HFFc6 (cell line): ENCODE measurements around the gene SCLY. TPM values are rescaled to one million over a fixed set of nuclear protein-coding genes. Genes with fewer than 3 reads are reported as not detected.

Experiments
- DNase-seq: peaks from one replicate; pipeline ENCODE4 v3.0.0-alpha.2; 2018
- H3K27ac Mint-ChIP-seq: 2 replicates; pipeline ENCODE4 v1.8.0; 2020; ENCODE audit warnings: mild to moderate bottlenecking, mixed read lengths
- H3K27me3 Mint-ChIP-seq: 2 replicates; pipeline ENCODE4 v1.8.0; 2021; ENCODE audit warnings: mild to moderate bottlenecking, moderate library complexity, mixed read lengths; ENCODE audit not compliant: insufficient read depth
- H3K36me3 Mint-ChIP-seq: 2 replicates; pipeline ENCODE4 v1.8.0; 2021; ENCODE audit warnings: low read depth, mixed read lengths
- H3K4me1 Mint-ChIP-seq: 2 replicates; pipeline ENCODE4 v1.8.0; 2020; ENCODE audit warnings: low read depth, mixed read lengths
- H3K4me3 Mint-ChIP-seq: 2 replicates; pipeline ENCODE4 v1.8.0; 2020; ENCODE audit warnings: mild to moderate bottlenecking, moderate library complexity, mixed read lengths
- H3K9me3 Mint-ChIP-seq: 2 replicates; pipeline ENCODE4 v1.8.0; 2020; ENCODE audit warnings: mild to moderate bottlenecking, mixed read lengths
- total RNA-seq, 6 experiments: library from RNA; stranded (reverse); fragmentation: NEBNext Ultra II Directional; extraction: Animal tissue kit (Norgen Biotek cat#: 25700); gene quantifications; 2 replicates in 1 of 6; 3 replicates in 5 of 6; pipeline ENCODE4 v1.2.3, GENCODE V29; 2021
- TF ChIP-seq, protein P1 (sequence below): fragments of 200-600 bp; sonication (generic); IDR thresholded peaks from 2 replicates; pipeline ENCODE4 v1.5.0; 2021; ENCODE audit warnings: antibody characterized with exemption, mild to moderate bottlenecking

The SCLY gene
- total RNA-seq, 6 experiments from 2014 or later = 11.3 to 16.4 (median 12.3) TPM

DNA sequence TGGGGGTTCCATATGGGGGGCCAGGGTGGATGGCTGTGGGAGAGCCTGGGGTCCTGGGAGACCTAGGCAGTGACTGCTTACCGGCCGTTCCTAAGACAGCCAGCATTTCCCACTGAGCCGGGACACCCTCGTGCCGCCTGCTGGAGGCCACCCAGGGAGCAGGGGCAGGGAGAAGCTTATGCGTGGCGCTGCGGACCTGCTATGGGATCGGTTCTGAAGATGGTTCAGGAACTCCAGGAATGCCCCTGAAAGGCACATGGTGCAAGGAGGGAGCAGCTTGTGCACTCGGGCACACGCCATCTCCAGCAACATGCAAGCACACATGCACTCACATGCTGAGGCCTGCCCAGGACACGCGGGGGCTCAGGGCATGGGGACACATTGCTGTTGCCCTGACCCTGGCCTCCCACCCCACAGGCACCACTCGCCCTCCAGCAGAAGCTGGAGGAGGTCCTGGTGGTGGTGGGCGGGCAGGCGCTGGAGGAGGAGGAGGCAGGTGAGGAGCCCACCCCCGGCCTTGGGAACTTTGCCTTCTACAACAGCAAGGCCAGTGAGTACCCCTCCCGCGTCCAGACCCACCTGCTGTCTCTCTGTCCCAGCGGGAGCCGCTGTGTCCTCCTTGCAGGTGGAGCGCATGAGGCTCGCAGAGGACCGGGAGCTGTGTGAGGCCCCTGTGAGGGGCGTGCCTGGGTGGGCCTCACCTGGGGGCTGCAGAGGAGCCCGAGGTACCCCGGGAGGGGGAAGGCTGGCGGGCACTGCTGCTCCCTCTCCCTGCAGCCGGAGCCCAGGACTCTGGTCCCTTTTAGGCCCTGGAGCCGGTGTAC is 81.8 kb downstream of the SCLY start:
- H3K27ac Mint-ChIP-seq = no peak overlapping the region
- no peak for DNase-seq
- H3K4me3 Mint-ChIP-seq = no peak overlapping the region
- H3K36me3 Mint-ChIP-seq = no peaks in the 10 kb centered on the region
- TF ChIP-seq, protein P1, sequence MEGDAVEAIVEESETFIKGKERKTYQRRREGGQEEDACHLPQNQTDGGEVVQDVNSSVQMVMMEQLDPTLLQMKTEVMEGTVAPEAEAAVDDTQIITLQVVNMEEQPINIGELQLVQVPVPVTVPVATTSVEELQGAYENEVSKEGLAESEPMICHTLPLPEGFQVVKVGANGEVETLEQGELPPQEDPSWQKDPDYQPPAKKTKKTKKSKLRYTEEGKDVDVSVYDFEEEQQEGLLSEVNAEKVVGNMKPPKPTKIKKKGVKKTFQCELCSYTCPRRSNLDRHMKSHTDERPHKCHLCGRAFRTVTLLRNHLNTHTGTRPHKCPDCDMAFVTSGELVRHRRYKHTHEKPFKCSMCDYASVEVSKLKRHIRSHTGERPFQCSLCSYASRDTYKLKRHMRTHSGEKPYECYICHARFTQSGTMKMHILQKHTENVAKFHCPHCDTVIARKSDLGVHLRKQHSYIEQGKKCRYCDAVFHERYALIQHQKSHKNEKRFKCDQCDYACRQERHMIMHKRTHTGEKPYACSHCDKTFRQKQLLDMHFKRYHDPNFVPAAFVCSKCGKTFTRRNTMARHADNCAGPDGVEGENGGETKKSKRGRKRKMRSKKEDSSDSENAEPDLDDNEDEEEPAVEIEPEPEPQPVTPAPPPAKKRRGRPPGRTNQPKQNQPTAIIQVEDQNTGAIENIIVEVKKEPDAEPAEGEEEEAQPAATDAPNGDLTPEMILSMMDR = no peak
- H3K27me3 Mint-ChIP-seq = peaks cover 3% of the 10 kb centered on the region
- H3K4me1 Mint-ChIP-seq = peaks cover 22% of the 10 kb centered on the region
- no peaks in the 10 kb centered on the region for H3K9me3 Mint-ChIP-seq

DNA sequence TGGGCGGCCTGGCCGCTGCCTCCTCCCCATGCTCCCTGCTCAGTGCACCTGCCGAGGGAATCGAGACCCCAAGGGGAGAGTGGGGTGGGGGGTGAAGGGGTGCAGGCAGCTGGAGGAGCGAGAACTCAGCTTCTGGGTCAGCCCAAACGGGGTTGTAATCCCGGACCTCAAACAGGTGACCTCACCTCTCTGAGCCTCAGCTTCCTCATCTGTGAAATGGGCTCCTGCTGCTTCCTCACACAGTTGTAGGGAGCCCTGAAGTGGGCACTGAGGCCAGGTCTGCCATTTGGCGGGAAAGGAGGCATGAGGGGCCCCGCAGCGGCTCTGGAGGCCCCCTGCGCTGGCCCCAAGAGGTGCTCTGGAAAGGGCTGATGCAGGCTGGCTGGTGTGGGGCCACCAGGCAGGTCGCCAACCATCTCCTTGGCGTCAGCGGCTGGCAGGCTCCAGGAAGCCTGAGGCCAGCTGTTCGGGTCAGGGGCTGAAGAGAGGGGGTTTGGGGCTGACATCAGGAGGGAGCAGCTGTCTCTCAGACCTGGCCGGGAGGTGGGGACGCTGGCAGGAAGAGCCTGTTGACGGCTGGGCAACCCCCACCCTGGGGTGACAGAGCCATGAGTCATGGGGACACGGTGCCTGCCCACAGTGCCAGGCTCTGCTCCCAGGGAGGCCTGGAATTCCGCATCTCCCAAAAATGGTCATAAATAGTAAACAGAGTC is 82.6 kb downstream of the SCLY start:
- Mint-ChIP-seq H3K4me3 (0 out of 2 replicates have a peak overlapping the region, but pooled peaks have one; percentile 41), H3K27ac (peak overlapping the region; percentile 65), H3K4me1 (peaks cover 22% of the 10 kb centered on the region), H3K9me3 (no peaks in the 10 kb centered on the region), H3K36me3 (no peaks in the 10 kb centered on the region), H3K27me3 (peaks cover 3% of the 10 kb centered on the region)
- peak; percentile 56 for DNase-seq
- TF ChIP-seq, protein P1 = no peak

DNA sequence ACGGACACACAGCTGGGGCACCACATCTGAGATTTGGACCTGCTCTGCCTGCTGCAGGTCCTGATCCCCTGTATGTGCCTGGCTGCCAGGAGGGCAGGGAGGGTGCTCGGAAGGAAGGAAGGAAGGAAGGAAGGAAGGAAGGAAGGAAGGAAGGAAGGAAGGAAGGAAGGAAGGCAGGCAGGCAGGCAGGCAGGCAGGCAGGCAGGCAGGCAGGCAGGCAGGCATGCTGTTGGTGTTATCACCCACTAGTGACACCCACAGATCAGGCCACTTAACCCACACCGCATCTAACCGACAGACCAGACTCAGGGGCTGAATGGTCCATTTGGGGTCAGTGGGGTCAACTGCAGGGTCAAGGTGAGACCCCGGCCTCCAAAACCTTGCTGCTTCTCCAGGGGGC is 83.5 kb downstream of the SCLY start:
- H3K4me1 Mint-ChIP-seq = peaks cover 22% of the 10 kb centered on the region
- peaks cover 3% of the 10 kb centered on the region for H3K27me3 Mint-ChIP-seq
- H3K36me3 Mint-ChIP-seq = no peaks in the 10 kb centered on the region
- no peak overlapping the region for H3K27ac Mint-ChIP-seq
- DNase-seq = no peak
- H3K4me3 Mint-ChIP-seq = no peak overlapping the region
- TF ChIP-seq, protein P1 = no peak
- no peaks in the 10 kb centered on the region for H3K9me3 Mint-ChIP-seq

DNA sequence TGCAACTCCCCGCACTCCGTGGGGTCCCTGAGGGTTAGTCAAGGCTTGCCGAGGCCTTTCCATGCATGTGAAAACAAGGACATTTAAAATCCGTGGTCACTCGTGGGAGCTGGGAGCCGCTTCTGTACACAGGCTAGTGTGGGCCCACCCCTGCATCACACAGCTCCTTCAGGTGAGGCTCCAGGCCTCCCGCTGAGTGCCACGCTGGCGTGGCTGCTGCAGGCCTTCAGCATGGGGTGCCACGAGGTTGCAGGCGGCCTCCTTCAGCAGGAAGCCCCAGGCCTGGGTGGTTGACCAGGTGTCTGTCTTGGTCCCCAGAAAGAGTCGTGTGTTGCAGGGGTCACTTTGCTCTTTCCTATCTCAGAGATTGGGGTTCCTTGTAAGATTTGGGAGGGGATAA is 84.2 kb downstream of the SCLY start:
- no peaks in the 10 kb centered on the region for H3K36me3 Mint-ChIP-seq
- H3K4me1 Mint-ChIP-seq = peaks cover 22% of the 10 kb centered on the region
- no peak for DNase-seq
- no peak overlapping the region for H3K27ac Mint-ChIP-seq
- no peak overlapping the region for H3K4me3 Mint-ChIP-seq
- H3K9me3 Mint-ChIP-seq = no peaks in the 10 kb centered on the region
- TF ChIP-seq, protein P1 = no peak
- peaks cover 3% of the 10 kb centered on the region for H3K27me3 Mint-ChIP-seq

DNA sequence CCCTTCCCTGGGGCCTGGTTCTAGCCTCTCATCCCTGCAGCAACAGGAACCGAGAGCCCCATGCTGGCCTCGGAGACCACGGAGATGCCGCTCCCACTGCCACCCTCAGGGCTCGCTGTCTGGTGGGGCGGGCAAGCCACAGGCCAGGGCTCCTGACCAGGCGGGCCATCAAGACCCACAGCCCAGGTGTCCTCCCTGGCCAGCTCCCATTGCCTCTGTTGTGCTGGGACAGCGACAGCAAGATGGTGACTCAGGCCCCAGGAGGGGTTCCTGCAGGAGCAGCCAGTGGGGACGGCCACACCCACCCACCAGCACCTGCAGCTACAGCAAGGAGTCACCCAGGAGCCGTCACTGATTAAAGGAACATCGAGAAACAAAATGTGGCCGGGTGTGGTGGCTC is 85.0 kb downstream of the SCLY start:
- Mint-ChIP-seq H3K4me3 (no peak overlapping the region), H3K27ac (no peak overlapping the region), H3K27me3 (peaks cover 3% of the 10 kb centered on the region), H3K4me1 (peaks cover 22% of the 10 kb centered on the region), H3K36me3 (no peaks in the 10 kb centered on the region), H3K9me3 (no peaks in the 10 kb centered on the region)
- TF ChIP-seq, protein P1 = no peak
- no peak for DNase-seq
